Upper lobe of right lung (tissue), 1 donor: ENCODE measurements around the gene SELENBP1. TPM values are rescaled to one million over a fixed set of nuclear protein-coding genes. Genes with fewer than 3 reads are reported as not detected.

Experiments used
- ATAC-seq: fragments of 200-7000 bp; cut with Tn5 transposase; one replicate; pipeline ENCODE4 v1.9.1; 2020; ENCODE audit warnings: mild to moderate bottlenecking, moderate library complexity
- DNase-seq: peaks from one replicate; pipeline ENCODE4 v3.0.0-alpha.2; 2020
- H3K27ac ChIP-seq: fragments of 200-600 bp; one replicate; pipeline ENCODE4 v1.8.0; 2022
- H3K27me3 ChIP-seq: fragments of 200-600 bp; one replicate; pipeline ENCODE4 v1.8.0; 2022; ENCODE audit warnings: mild to moderate bottlenecking
- H3K36me3 ChIP-seq: fragments of 200-600 bp; one replicate; pipeline ENCODE4 v1.8.0; 2022
- H3K4me1 ChIP-seq: fragments of 200-600 bp; one replicate; pipeline ENCODE4 v1.8.0; 2022
- H3K4me3 ChIP-seq: fragments of 200-600 bp; one replicate; pipeline ENCODE4 v1.8.0; 2022; ENCODE audit warnings: mild to moderate bottlenecking
- H3K9me3 ChIP-seq: fragments of 200-600 bp; one replicate; pipeline ENCODE4 v1.8.0; 2022
- CTCF ChIP-seq: fragments of 200-600 bp; IDR thresholded peaks from one replicate; pipeline ENCODE4 v1.8.0; 2022; ENCODE audit warnings: antibody characterized with exemption
- intact Hi-C: fragments of 100-400 bp; cut with DNase I; formaldehyde crosslinking; loops from one replicate; pipeline ENCODE4 v1.11.0; 2022
- total RNA-seq: library from RNA; stranded (reverse); fragmentation: NEBNext Ultra II Directional; extraction: Animal tissue kit (Norgen Biotek cat#: 25700); gene quantifications from one replicate; pipeline ENCODE4 v1.2.1, GENCODE V29; 2021
- donor health status: DM: no; HTN: yes; CAD: no; lungs with severe emphysema.

Gene SELENBP1
- total RNA-seq, 1 donor from 2014 or later, result 321 TPM

GRCh38 chr1:151408891-151409290 is 36.4 kb upstream of the SELENBP1 start:
- no peak overlapping the region for H3K4me3 ChIP-seq
- no peaks in the 10 kb centered on the region for H3K27me3 ChIP-seq
- ATAC-seq (no peak), DNase-seq (no peak)
- H3K9me3 ChIP-seq, result no peaks in the 10 kb centered on the region
- intact Hi-C loops, result no loop called here
- peaks cover 97% of the 10 kb centered on the region for H3K36me3 ChIP-seq
- no peak overlapping the region for H3K27ac ChIP-seq
- no peak for TF ChIP-seq CTCF
- H3K4me1 ChIP-seq, result no peaks in the 10 kb centered on the region

DNA sequence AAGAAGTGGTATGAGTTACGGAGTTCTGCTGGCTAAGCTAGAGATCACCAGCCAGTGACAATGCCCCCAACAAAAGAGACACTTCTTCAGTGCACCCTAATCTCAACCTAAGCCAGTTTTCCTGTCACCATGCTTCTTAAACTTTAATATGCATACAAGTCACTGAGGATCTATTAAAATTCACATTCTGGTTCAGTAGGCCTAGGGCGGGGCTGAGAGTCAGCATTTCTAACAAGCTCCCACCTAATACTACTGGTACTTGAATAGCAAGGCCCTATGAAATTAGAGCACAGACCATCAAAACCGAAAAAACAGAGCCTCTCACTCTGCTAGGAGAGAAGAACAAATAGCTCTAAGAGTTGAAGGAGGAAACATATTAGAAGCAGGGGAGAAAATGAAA is 34.8 kb upstream of the SELENBP1 start:
- no peaks in the 10 kb centered on the region for H3K27me3 ChIP-seq
- ATAC-seq (no peak), DNase-seq (no peak)
- H3K4me3 ChIP-seq, result no peak overlapping the region
- TF ChIP-seq CTCF, result no peak
- intact Hi-C loops, result no loop called here
- no peak overlapping the region for H3K27ac ChIP-seq
- no peaks in the 10 kb centered on the region for H3K9me3 ChIP-seq
- H3K36me3 ChIP-seq, result peaks cover 98% of the 10 kb centered on the region
- H3K4me1 ChIP-seq, result no peaks in the 10 kb centered on the region

DNA sequence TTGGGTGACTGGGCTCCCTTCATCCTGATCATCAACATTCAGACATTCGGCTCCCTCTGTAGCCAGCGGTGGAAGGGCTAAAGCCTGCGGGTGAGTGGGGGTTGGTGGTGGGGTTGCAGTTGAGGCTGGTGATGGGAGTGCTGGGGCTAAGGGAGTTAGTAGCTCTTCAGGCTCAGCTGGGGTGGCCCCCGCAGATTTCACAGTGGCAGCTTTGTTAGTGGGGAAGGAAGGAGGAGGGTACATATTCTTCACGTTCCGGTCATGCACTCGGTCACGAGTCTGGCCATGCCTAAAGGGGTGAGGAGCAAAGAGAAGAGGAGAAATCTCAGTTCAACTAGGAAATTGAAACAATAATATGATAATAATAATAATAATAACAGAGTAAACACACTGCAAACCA is 33.7 kb upstream of the SELENBP1 start:
- peaks cover 98% of the 10 kb centered on the region for H3K36me3 ChIP-seq
- no peaks in the 10 kb centered on the region for H3K27me3 ChIP-seq
- DNase-seq (no peak), ATAC-seq (no peak)
- TF ChIP-seq CTCF, result no peak
- no peak overlapping the region for H3K4me3 ChIP-seq
- intact Hi-C loops, result no loop called here
- H3K9me3 ChIP-seq, result no peaks in the 10 kb centered on the region
- H3K27ac ChIP-seq, result no peak overlapping the region
- no peaks in the 10 kb centered on the region for H3K4me1 ChIP-seq

DNA sequence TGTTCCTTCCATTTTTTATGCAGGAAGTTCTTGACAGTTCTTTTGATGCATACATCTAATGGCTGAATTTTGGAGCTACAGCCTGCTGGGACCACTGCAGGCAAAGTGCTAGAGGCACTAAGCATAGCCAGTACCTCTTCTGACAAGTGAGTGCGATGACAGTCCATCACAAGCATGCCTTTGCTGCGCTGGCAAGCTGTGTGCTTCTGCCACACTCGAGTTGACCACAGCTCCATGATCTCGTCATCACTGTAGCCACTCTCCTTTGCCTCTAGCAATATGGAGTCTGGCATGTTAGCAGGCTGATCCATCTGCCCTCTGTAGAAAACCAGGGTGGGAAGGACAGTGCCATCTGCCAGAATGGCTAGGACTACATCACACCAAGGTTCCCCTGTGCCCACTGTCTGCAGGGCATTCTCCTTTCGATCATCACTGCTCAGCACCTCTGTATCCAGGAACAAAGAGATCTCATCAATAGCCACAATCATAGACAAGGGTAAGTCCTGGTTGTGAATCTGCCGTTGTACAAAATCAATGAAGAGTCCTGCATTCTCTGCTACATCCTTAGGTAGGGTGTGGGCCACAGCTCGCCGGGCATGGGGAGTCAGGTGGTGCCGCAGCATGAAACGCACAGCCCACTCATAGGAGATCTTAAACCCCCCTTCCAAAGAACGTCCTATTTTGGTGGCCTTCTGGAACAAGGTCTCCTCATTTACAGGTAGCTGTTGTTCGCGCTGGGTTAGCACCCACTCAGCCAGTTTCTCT is 32.9 kb upstream of the SELENBP1 start:
- ATAC-seq (peak; percentile 13), DNase-seq (no peak)
- intact Hi-C loops, result no loop called here
- Histone ChIP-seq H3K36me3 (peaks cover 98% of the 10 kb centered on the region), H3K27ac (no peak overlapping the region), H3K4me1 (peaks cover 8% of the 10 kb centered on the region), H3K4me3 (no peak overlapping the region), H3K9me3 (no peaks in the 10 kb centered on the region), H3K27me3 (no peaks in the 10 kb centered on the region)
- no peak for TF ChIP-seq CTCF

- H3K4me3 ChIP-seq, result no peak overlapping the region
- H3K4me1 ChIP-seq, result peaks cover 10% of the 10 kb centered on the region
- TF ChIP-seq CTCF, result no peak
- no peaks in the 10 kb centered on the region for H3K27me3 ChIP-seq
- intact Hi-C loops, result no loop called here
- peaks cover 83% of the 10 kb centered on the region for H3K36me3 ChIP-seq
- DNase-seq (no peak), ATAC-seq (no peak)
- no peaks in the 10 kb centered on the region for H3K9me3 ChIP-seq
- no peak overlapping the region for H3K27ac ChIP-seq
Measured at GRCh38 chr1:151403612-151404011, 31.1 kb upstream of the SELENBP1 start.

DNA sequence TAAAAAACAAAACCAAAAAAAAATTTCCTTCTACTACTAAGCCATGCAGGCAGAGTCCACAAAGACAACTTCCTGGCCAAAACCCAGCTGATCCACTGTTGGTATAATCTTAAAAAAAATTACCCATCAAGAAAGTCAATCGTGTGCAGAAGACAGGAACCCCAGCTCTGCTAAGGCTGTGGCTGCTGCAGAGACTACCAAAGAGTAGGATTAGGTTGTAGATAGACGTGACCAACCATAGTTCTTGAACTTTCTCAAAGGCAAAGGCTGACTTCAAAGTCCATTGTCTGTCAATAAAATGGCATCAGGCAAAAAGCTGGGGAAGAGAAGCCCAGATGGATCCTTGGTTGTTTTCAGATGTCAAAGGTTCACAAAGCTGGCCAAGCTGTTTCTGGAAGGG is 30.3 kb upstream of the SELENBP1 start:
- ATAC-seq, result no peak
- Histone ChIP-seq H3K9me3 (no peaks in the 10 kb centered on the region), H3K27me3 (no peaks in the 10 kb centered on the region), H3K27ac (no peak overlapping the region), H3K4me3 (no peak overlapping the region), H3K4me1 (peaks cover 10% of the 10 kb centered on the region), H3K36me3 (peaks cover 75% of the 10 kb centered on the region)
- TF ChIP-seq CTCF, result no peak
- intact Hi-C loops, result no loop called here
- DNase-seq, result no peak
